SU-DHL-6 (cell line): Measurements from ENCODE around the gene THOP1.

Experiments used
- H2AFZ ChIP-seq: fragments of 200-600 bp; sonication (generic); 2 replicates; pipeline ENCODE4 v1.6.1; 2014; ENCODE audit warnings: low read depth, mild to moderate bottlenecking, moderate library complexity, mixed read lengths, antibody characterized with exemption, low read length; ENCODE audit not compliant: severe bottlenecking
- H3F3A ChIP-seq: fragments of 200-600 bp; shearing (Covaris generic); 2 replicates; pipeline ENCODE4 v1.6.0; 2016; ENCODE audit warnings: antibody characterized with exemption, mild to moderate bottlenecking; ENCODE audit not compliant: insufficient read depth
- H3K27ac ChIP-seq: fragments of 200-600 bp; sonication (generic); 2 replicates; pipeline ENCODE4 v1.5.1; 2016; ENCODE audit warnings: low read depth, mild to moderate bottlenecking, low read length, moderate library complexity, mixed read lengths
- H3K27me3 ChIP-seq: fragments of 200-600 bp; sonication (generic), shearing (Covaris generic); 2 replicates; pipeline ENCODE4 v1.6.0; 2014; ENCODE audit warnings: mild to moderate bottlenecking, low read length
- H3K36me3 ChIP-seq: fragments of 200-600 bp; sonication (generic); 2 replicates; pipeline ENCODE4 v1.6.1; 2014; ENCODE audit warnings: mild to moderate bottlenecking, low read length, mixed read lengths
- H3K4me2 ChIP-seq: fragments of 300-600, 200-600 bp; shearing (Covaris generic), sonication (generic); 2 replicates; pipeline ENCODE4 v1.6.0; 2014; ENCODE audit warnings: low read length, low read depth, mild to moderate bottlenecking; ENCODE audit not compliant: poor library complexity, severe bottlenecking
- H3K4me3 ChIP-seq: fragments of 200-600 bp; sonication (generic); 2 replicates; pipeline ENCODE4 v1.5.1; 2014; ENCODE audit warnings: antibody characterized with exemption, low read length, mild to moderate bottlenecking, mixed read lengths; ENCODE audit not compliant: insufficient read depth, poor library complexity, severe bottlenecking
- H3K79me2 ChIP-seq: fragments of 200-600 bp; sonication (generic); 2 replicates; pipeline ENCODE4 v1.6.1; 2014; ENCODE audit warnings: mild to moderate bottlenecking, low read length, moderate library complexity; ENCODE audit not compliant: insufficient read depth
- H3K9ac ChIP-seq: fragments of 200-600 bp; sonication (generic); 2 replicates; pipeline ENCODE4 v1.7.0; 2014; ENCODE audit warnings: mild to moderate bottlenecking, low read length
- H3K9me2 ChIP-seq: fragments of 200-600 bp; sonication (generic); replicated peaks from 2 replicates; pipeline ENCODE4 v1.6.1; 2014; ENCODE audit warnings: low read length; ENCODE audit not compliant: insufficient read depth
- H3K9me3 ChIP-seq: fragments of 200-600 bp; sonication (generic); 2 replicates; pipeline ENCODE4 v1.6.1; 2014; ENCODE audit warnings: low read length, mixed read lengths; ENCODE audit not compliant: insufficient read depth
- H4K20me1 ChIP-seq: fragments of 200-600 bp; sonication (generic); 2 replicates; pipeline ENCODE4 v1.6.1; 2014; ENCODE audit warnings: low read depth, mild to moderate bottlenecking, antibody characterized with exemption, low read length, moderate library complexity, mixed read lengths
- CTCF ChIP-seq: fragments of 200-600 bp; sonication (generic); IDR thresholded peaks from one replicate; pipeline ENCODE4 v1.5.1; 2017; ENCODE audit warnings: antibody characterized with exemption, mild to moderate bottlenecking, low read length, moderate library complexity; ENCODE audit not compliant: insufficient read depth, poor library complexity, severe bottlenecking
- EZH2phosphoT487 ChIP-seq: fragments of 200-600 bp; sonication (generic), shearing (Covaris generic); conservative IDR thresholded peaks from 2 replicates; pipeline ENCODE4 v1.6.1; 2018; ENCODE audit warnings: mild to moderate bottlenecking, antibody characterized with exemption, low read length, moderate library complexity, mixed read lengths

Gene THOP1

GRCh38 chr19:2782936-2783780 lies 2.1 kb upstream of the THOP1 start, which contains the start of gene SGTA:
Gene SGTA, minus strand, starts transcription at chr19:2783273. Its CDS starts 14,205 bp downstream, at chr19:2769068.
- no peaks in the 10 kb centered on the region for H3K9me3 ChIP-seq
- H3K9me2 ChIP-seq = no peaks in the 10 kb centered on the region
- no peak for TF ChIP-seq EZH2phosphoT487
- TF ChIP-seq CTCF = no peak
- no peaks in the 10 kb centered on the region; the same call in 1 of the 2 replicates for H4K20me1 ChIP-seq
- H3K27ac ChIP-seq = peak within 1 kb of the TSS; percentile 63
- H3K36me3 ChIP-seq = no peaks in the 10 kb centered on the region
- H3F3A ChIP-seq = peaks cover 13% of the 10 kb centered on the region
- peak within 1 kb of the TSS; percentile 87 for H3K4me3 ChIP-seq
- H3K79me2 ChIP-seq = peaks cover 77% of the 10 kb centered on the region
- peak within 1 kb of the TSS; percentile 90 for H3K4me2 ChIP-seq
- H2AFZ ChIP-seq = peak within 1 kb of the TSS; percentile 49
- no peaks in the 10 kb centered on the region for H3K27me3 ChIP-seq
- peak within 1 kb of the TSS; percentile 95 for H3K9ac ChIP-seq

GRCh38 chr19:2783781-2784145 lies 1.5 kb upstream of the THOP1 start:
- no peaks in the 10 kb centered on the region for H3K9me2 ChIP-seq
- peak overlapping the region; percentile 30 for H3K9ac ChIP-seq
- H4K20me1 ChIP-seq = no peaks in the 10 kb centered on the region; the same call in 1 of the 2 replicates
- no peaks in the 10 kb centered on the region for H3K9me3 ChIP-seq
- no peaks in the 10 kb centered on the region for H3K27me3 ChIP-seq
- H3F3A ChIP-seq = peaks cover 13% of the 10 kb centered on the region
- peak overlapping the region; percentile 49 for H2AFZ ChIP-seq
- H3K4me2 ChIP-seq = peak overlapping the region; percentile 63
- H3K4me3 ChIP-seq = no peak overlapping the region
- H3K36me3 ChIP-seq = no peaks in the 10 kb centered on the region
- no peak for TF ChIP-seq CTCF
- TF ChIP-seq EZH2phosphoT487 = no peak
- peak overlapping the region; percentile 63 for H3K27ac ChIP-seq
- H3K79me2 ChIP-seq = peaks cover 77% of the 10 kb centered on the region

- TF ChIP-seq CTCF (no peak), EZH2phosphoT487 (no peak)
- Histone ChIP-seq H3K36me3 (no peaks in the 10 kb centered on the region), H2AFZ (no peak overlapping the region), H3K9me3 (no peaks in the 10 kb centered on the region), H3K9ac (peak overlapping the region; percentile 11; the same call in 1 of the 2 replicates), H3K9me2 (no peaks in the 10 kb centered on the region), H4K20me1 (no peaks in the 10 kb centered on the region; the same call in 1 of the 2 replicates), H3F3A (peaks cover 13% of the 10 kb centered on the region), H3K27ac (no peak overlapping the region), H3K27me3 (no peaks in the 10 kb centered on the region), H3K79me2 (peaks cover 60% of the 10 kb centered on the region), H3K4me2 (peak overlapping the region; percentile 21), H3K4me3 (no peak overlapping the region)
These were observed 1.8 kb downstream of the THOP1 start for GRCh38 chr19:2787115-2787514.
